ENCODE measurements around the gene ATAD1.
"Not testable (repeated sequence)": the region's sequence is repeated elsewhere in the genome, so short reads cannot be mapped to it uniquely, and the experiment has no call there.

The ATAD1 gene, protein sequence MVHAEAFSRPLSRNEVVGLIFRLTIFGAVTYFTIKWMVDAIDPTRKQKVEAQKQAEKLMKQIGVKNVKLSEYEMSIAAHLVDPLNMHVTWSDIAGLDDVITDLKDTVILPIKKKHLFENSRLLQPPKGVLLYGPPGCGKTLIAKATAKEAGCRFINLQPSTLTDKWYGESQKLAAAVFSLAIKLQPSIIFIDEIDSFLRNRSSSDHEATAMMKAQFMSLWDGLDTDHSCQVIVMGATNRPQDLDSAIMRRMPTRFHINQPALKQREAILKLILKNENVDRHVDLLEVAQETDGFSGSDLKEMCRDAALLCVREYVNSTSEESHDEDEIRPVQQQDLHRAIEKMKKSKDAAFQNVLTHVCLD

DNA sequence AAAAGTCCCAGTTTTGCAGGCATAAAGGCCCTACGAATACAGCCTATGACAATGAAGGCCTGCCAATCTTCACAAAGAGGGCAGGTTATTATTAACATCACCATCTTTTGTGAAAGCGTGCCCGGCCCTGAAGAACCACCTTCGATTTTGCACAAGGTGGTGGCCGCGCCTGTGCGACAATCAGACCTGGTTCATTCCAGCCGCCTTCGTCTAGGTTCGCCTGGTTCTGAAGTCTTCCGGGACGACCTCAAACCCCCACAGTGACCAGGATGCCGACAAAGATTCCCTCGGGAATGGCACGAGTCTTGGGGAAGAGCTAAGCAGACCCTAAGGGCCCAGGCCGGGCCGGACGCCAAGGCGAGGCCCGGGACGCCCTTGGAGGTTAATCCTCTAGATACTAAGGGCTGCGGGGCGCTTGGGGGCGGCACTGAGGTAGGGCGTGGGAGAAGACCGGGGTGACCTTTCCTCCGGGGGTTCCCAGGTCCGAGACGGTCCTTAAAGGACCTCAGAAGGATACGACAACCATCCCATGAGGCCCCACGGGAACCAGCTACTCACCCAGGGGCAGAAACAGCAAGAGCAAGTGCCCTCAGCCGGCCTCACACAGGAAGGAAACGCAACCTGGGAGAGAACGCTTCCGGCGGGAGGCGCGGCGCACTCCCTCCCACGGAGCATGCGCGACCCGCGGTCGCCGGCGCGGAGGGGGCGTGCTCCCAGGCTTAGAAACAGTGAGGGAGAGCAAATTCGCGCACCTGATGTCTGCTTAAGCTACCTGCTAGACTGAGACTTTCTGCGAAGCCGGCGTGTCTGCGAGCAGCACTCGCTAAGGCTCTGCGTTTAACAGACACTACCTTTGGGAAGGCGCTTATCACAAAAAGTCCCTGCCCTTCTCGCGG lies at the start of gene ATAD1:
Gene ATAD1, minus strand, starts transcription at position 618 of the 896 bp plus-strand sequence. CDS start 3,627 bp downstream, outside the sequence.
- DNase-seq (ENCODE audit: low spot score), result peak; percentile 92

DNA sequence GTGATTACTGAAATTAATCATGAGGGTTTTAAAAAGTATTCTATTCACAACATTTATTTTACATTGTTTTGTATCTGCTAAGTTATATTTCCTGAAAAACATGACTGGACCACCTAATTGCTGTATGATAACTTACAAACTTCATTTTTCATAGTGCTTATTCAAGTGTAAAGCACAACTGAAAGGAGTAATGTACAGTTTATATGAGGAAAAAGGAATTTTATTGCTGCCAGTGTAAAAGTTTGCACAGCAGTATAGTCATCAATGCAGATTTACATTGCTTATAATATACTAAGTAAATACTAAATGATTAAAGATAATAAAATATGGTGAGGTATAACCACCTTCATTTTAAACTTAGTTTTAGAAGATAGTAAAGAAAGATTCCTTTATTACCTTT lies 49.4 kb upstream of the ATAD1 start:
- no peak for DNase-seq (ENCODE audit: low spot score)

DNA sequence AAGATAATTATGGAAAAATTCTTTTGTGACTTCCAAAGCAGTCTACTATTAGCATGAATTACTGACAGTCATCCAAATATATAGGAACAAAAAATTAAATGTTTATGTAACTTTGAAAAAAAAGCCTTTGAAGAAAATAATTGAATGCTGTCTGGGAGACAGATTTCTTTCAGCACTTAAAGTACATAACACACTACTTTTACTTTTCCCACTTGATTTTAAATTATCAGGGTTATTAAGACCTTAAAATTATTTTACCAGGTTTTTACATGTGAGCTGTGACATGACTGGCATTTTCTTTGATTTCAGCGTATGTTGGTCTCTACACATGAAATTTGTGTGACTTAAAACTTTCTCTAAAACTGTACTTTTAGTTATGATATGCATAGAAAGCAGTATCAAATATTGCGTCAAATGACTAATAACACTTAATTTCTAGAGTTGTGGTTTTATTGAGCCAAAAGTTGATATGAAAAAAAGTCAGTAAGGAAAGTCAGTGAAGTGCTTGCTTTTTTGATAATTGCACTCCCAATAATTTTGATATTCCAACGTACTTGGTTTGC lies 48.5 kb upstream of the ATAD1 start:
- DNase-seq (ENCODE audit: low spot score), result peak; percentile 24

DNA sequence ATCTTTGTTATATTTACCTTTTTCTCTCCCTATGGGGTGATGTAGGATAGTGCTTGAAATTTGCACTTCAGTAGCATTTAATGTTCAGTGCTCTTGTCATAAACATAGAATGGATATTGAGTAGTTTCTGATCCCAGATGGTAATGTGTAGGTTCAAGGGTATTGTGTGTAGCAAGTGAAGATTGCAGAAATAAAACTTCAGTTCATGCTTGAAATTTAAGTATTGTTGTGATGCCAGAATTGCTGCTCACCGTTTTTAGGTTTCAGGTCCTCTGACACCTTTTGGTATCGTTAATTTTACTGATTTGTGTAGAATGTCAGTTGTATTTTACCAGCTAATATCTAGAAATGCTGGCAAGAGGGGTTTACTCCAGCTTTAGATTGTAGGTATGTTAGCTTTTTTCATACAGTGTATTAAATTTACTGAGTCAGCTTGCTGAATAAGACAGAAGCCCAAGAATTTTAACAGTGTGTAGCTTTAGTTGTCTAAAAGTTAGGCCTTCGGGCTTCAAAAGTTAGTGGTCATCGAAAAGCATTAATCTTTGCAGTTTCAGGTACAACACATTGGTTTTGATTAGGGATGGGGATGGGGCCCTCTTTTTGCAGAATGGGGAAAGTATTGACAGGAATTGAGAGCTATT lies 47.3 kb upstream of the ATAD1 start:
- peak; percentile 19 for DNase-seq (ENCODE audit: low spot score)

DNA sequence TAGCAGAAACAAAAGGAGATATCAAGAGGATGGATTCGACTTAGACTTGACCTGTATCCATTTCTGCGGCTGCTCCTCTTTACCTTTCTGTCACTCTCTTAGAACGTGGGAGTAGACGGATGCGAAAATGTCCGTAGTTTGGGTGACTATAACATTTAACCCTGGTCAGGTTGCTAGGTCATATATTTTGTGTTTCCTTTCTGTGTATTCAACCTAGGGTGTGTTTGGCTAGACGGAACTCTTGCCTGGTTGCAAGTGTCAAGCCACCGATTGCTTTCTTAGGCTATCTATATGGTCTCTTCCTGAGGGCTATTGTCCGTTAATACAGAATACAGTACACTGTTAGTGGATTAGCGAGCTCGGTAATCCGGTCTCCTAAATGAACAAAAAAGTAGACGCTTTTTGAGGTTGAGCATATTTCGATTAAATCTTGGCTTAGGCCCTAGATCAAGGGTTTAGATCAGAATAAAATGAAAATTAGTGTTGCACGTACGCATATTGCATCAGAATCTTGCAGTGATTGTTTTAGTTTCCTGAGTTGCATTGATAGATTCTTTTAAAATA lies 46.6 kb upstream of the ATAD1 start:
- DNase-seq (ENCODE audit: low spot score), result peak; percentile 15

DNA sequence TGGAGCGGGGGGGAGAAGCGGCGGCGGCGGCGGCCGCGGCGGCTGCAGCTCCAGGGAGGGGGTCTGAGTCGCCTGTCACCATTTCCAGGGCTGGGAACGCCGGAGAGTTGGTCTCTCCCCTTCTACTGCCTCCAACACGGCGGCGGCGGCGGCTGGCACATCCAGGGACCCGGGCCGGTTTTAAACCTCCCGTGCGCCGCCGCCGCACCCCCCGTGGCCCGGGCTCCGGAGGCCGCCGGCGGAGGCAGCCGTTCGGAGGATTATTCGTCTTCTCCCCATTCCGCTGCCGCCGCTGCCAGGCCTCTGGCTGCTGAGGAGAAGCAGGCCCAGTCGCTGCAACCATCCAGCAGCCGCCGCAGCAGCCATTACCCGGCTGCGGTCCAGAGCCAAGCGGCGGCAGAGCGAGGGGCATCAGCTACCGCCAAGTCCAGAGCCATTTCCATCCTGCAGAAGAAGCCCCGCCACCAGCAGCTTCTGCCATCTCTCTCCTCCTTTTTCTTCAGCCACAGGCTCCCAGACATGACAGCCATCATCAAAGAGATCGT lies 46.0 kb upstream of the ATAD1 start:
- peak; percentile 17 for DNase-seq (ENCODE audit: low spot score)

DNA sequence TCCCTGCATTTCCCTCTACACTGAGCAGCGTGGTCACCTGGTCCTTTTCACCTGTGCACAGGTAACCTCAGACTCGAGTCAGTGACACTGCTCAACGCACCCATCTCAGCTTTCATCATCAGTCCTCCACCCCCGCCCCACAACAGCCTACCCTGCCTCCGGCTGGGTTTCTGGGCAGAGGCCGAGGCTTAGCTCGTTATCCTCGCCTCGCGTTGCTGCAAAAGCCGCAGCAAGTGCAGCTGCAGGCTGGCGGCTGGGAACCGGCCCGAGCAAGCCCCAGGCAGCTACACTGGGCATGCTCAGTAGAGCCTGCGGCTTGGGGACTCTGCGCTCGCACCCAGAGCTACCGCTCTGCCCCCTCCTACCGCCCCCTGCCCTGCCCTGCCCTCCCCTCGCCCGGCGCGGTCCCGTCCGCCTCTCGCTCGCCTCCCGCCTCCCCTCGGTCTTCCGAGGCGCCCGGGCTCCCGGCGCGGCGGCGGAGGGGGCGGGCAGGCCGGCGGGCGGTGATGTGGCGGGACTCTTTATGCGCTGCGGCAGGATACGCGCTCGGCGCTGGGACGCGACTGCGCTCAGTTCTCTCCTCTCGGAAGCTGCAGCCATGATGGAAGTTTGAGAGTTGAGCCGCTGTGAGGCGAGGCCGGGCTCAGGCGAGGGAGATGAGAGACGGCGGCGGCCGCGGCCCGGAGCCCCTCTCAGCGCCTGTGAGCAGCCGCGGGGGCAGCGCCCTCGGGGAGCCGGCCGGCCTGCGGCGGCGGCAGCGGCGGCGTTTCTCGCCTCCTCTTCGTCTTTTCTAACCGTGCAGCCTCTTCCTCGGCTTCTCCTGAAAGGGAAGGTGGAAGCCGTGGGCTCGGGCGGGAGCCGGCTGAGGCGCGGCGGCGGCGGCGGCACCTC lies 45.3 kb upstream of the ATAD1 start, which contains the start of the genes KLLN and PTEN:
Gene KLLN, minus strand, starts transcription at position 481 of the 891 bp plus-strand sequence. CDS start 1,046 bp downstream, outside the sequence.
Gene PTEN, plus strand, starts transcription at position 573 of the 891 bp plus-strand sequence. CDS start 845 bp downstream, outside the sequence.
- DNase-seq (ENCODE audit: low spot score), result peak; percentile 86

DNA sequence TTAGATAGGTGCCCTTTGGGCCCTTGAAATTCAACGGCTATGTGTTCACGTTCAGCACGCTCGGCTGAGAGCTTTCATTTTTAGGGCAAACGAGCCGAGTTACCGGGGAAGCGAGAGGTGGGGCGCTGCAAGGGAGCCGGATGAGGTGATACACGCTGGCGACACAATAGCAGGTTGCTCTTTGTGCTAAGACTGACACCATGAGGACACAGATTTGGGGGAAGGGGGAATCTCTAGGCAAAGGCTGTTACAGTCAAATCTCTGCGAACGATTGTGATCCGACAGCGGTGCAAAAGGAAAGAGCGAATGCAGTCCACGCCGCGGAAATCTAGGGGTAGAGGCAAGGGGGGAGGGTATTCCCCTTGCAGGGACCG lies 44.6 kb upstream of the ATAD1 start:
- peak; percentile 63 for DNase-seq (ENCODE audit: low spot score)

DNA sequence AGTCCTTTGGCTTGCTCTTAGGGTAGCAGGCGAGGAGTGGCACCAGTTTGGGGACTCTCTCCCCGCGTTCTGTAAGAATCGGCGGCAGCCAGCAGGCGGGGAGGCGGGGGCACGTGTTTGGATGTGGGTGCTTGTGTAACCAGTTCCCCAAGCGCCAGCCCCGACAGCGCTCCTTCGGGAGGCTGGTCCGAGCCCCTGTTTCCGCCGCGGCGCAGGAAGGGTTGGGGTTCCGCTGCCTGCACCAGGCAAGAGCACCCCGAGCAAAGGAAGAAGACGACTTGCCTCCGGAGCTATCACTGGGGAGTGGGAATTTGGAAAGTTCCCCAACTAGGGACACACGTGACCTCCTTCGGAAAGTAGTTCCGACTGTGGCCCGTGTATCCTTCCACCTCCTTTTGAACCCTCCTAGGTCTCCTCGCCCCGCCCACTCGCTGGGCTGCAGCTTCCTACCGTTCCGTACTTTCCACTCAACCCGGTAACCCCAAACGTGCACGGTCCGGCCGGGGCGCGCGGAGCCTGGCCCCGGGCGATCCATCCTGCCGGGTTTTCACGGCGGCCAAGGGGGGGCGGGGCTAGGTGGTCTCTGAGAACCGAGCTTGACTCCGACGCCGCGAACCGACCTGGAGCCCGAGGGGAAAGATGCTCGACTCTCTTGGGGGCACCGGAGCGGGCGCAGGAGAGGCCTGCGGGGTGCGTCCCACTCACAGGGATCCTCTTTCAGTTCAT lies 44.1 kb upstream of the ATAD1 start:
- DNase-seq (ENCODE audit: low spot score), result peak; percentile 94

DNA sequence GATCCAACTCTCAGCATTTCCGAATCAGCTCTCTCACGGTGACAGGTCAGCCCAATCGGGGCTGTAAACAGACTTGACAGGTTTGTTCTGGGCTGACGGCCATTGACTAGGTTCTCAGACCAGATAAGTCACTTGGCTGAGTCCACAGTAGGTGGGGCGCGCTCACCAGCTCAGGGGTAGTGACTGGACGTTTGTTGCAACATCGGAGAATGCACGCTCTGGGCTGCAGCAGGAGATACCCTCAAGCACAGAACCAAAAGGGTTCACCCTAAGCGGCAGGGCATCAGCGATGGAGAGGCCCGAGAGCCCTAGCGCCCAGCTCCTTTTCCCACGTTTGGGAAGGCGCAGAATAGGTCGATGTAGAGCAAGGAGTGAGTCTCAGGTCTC lies 43.5 kb upstream of the ATAD1 start:
- no peak for DNase-seq (ENCODE audit: low spot score)

DNA sequence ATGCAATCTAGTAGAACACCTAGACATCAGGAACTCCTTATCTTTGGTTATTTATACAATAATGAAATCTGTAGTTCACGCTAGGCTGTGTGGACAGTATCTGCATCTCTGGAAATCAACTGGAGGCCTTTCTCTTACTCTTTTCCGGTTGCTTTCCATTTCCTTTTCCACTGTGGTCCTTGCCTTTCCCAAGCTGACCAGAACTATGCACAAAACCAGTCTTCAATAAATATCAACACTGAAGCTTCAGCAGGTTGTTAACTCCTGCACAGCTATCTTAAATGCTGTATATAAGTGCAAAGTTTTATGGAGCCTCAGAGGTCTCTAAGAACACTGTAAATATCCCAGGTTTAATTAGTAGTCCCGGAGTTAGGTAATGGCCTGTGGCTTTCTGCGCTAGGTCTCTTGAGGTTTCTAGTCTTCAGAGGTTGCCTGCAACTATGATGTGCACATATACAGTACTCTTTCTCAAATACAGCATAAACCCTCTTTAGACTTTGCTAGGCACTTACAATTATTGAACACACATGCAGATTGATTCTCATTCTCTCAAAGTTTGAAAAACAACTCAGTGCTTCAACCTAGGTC lies 42.9 kb upstream of the ATAD1 start:
- DNase-seq (ENCODE audit: low spot score), result no peak

DNA sequence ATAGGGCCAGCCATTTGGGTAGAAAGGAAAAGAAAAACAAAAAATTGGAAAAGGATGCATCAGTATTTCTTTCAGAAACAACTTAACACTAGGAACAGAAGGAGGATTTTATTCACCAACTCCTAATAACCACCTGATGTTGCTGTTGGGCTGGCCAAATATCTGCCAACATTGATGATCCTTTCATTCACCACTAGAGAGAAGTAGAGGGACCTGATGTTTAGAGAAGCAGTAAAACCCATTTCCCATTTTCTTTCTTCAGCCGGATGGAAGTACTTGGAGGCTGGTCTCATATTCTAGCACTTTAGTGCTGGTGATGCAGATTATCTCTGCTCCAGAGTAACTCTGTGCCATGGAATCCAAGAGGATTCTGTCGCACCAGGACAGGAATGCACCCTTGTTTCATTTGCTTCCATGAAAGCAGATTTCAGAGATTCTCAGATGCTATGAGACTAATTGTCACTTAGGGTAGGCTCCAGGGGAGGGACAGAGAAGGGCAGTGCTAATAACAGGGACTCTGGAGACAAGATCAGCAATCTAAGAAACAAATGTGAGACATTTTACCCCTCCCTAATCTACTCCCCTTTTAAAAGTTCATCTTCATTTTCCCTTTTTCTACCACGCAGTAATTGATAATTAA lies 42.2 kb upstream of the ATAD1 start:
- DNase-seq (ENCODE audit: low spot score), result peak; percentile 34

DNA sequence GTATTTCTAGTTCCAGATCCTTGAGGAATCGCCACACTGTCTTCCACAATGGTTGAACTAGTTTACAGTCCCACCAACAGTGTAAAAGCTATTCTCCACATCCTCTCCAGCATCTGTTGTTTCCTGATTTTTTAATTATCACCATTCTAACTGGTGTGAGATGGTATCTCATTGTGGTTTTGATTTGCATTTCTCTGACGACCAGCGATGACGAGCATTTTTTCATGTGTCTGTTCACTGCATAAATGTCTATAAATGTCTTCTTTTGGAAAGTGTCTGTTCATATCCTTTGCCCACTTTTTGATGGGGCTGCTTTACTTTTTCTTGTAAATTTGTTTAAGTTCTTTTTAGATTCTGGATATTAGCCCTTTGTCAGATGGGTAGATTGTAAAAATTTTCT lies 37.6 kb upstream of the ATAD1 start:
- DNase-seq (ENCODE audit: low spot score), result not testable (repeated sequence)

DNA sequence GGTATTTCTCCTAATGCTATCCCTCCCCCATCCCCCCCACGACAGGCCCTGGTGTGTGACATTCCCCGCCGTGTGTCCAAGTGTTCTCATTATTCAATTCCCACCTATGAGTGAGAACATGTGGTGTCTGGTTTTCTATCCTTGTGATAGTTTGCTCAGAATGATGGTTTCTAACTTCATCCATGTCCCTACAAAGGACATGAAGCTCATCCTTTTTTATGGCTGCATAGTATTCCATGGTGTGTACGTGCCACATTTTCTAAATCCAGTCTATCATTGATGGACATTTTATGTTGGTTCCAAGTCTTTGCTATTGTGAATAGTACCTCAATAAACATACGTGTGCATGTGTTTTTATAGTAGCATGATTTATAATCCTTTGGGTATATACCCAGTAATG lies 37.2 kb upstream of the ATAD1 start:
- not testable (repeated sequence) for DNase-seq (ENCODE audit: low spot score)

DNA sequence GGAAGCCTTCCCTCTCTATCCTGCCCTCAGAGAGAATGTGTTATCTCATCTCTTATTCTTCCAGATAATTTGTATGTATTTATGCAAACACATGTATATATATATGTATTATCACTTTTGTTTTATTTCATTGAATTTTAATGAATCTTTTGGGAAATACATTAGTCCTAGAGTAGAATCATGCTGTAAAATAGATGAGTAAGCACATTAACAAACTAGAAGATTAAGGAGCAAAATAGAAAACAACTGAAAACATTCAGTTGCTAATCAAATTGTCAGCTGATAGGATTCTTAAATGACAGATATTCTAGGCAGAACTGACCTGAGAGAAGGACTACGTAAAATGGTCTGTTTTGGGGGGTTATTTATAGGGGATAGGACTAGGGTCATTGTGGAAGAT lies 34.1 kb upstream of the ATAD1 start:
- DNase-seq (ENCODE audit: low spot score), result no peak

DNA sequence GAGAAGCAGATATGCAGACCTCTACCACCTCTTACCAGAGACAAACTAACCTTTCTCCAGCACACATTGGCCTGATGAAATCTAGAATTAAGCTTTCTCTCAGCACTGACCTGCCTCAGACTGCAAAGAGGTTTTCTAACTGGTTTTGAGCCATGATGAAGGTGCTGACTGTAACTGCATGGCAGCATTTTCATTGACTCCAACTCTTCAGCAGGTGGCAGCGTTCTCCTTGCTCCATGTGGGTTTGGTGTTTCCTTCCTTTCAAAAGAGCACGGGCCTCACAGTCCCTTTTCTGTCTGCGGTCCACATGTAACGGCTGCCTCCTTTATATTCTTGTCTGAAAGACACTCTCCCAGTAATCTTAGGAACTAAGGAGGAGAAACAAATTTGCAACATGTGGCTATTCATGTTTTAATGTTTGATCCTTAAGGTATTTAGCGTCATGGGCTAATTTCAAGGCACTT lies 32.7 kb upstream of the ATAD1 start:
- peak; percentile 54 for DNase-seq (ENCODE audit: low spot score)

DNA sequence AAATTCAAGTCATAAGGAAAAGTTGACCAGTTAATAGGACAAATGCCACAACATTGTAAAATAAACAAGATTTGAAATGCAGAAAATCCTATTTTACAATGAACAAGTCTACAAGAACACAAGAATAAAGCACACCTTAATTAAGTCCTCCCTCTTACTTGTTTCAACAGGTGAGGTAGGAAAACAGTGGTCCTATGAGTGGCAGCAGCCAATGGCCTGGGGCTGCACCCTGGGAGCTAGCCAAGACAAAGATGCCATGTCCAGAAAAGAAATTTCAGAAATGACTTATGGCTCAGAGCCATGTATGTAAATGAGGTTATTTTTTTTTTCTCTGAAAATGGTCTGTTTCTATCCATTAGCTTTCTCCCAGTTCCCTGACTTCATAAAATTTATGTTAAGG lies 31.0 kb upstream of the ATAD1 start:
- DNase-seq (ENCODE audit: low spot score), result no peak

DNA sequence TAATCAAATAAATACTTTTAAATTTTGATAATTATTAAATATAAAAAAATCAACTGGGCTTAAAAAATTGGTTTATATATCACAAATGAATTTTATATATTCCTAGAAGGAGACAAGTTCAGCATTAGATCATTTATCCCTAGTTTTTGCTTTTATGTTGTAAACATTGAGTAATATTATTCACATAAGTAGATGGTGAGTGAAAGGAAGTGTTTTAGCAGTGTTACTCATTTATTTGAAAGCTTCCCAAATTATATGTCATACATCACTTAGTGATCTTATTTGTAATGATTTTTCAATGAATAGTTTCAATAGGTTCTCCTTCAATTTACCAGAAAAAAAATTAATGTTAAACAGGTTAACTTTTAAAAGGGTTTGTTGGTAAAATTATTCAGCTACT lies 29.5 kb upstream of the ATAD1 start:
- no peak for DNase-seq (ENCODE audit: low spot score)

DNA sequence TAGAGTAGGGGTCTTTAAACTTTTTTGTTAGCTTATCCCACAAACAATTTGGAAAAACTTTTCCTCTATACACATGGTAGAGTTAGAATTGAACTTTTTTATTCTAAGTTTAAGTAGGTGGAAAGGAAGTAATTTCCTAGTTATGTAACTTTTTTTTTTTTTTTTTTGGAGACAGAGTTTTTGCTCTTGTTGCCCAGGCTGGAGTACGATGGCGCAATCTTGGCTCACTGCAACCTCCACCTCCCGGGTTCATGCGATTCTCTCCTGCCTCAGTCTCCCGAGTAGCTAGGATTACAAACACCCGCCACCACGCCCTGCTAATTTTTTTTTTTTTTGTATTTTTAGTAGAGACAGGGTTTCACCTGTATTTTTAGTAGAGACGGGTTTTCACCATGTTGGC lies 28.7 kb upstream of the ATAD1 start:
- not testable (repeated sequence) for DNase-seq (ENCODE audit: low spot score)
